GM19438 (cell line): ENCODE data around the gene ANKRD13C.

ENCODE experiments used
- ATAC-seq: cut with Tn5 transposase; IDR thresholded peaks from one replicate; pipeline ENCODE4 v1.9.1; 2021; ENCODE audit warnings: low read depth; ENCODE audit not compliant: unreplicated experiment

Gene ANKRD13C

GRCh38 chr1:70314706-70315304 is 39.7 kb downstream of the ANKRD13C start:
- no peak for ATAC-seq

- ATAC-seq, result no peak
Measured at GRCh38 chr1:70311369-70311768, 43.2 kb downstream of the ANKRD13C start.

DNA sequence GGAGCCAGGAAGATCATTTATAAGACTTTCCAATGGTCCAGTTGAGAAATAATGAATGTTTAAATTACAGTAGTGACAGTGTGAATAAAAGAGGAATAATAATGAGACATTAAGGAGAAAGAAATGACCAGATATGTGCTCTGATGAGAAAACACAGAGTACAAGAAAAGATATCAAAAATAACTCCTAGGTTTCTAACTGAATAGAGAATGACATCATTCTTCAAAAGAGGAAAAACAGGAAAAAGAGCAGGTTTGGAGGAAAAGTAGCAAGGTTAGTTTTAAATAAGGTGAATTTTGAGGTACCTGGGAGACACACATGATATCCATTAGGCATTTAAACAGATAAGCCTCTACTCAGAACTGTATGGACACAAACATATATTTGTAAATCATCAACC is 55.0 kb downstream of the ANKRD13C start:
- ATAC-seq, result no peak

- no peak for ATAC-seq
Measured at GRCh38 chr1:70295749-70296148, 58.8 kb downstream of the ANKRD13C start.

- ATAC-seq, result no peak
Measured at GRCh38 chr1:70293186-70293843, 61.2 kb downstream of the ANKRD13C start.

GRCh38 chr1:70290218-70290617 is 64.3 kb downstream of the ANKRD13C start:
- no peak for ATAC-seq

GRCh38 chr1:70288166-70288565 is 66.4 kb downstream of the ANKRD13C start:
- ATAC-seq, result no peak

DNA sequence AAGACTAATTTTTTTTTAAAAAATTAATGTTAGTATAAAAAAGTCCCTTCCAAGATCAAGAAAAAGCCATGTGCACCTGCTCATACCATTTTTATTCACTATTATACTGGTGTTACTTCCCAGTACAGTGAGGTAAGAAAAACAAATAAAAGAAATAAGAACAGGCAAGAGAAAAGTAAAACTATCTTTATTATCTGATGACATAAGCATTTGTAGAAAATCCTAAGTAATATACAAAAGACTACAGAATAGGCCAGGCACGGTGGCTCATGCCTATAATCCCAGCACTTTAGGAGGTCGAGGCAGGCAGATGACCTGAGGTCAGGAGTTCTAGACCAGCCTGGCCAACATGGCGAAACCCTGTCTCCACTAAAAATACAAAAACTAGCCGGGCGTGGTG is 68.1 kb downstream of the ANKRD13C start:
- no peak for ATAC-seq

GRCh38 chr1:70284366-70284765 is 70.2 kb downstream of the ANKRD13C start:
- no peak for ATAC-seq

DNA sequence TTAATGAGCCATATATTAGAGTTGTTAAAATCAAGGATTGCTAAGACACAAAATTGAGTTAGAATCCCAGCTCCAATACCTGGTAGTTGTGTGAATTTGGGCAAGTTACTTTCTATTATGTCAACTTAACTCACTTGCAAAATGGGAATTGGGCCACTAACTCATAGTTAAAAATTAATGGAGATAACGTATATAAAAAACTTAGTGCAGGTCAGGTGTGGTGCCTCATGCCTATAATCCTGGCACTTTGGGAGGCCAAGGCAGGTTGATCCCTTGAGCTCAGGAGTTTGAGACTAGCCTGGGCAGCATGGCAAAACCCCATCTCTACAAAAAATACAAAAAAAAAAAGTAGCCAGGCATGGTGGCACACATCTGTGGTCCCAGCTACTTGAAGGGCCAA is 75.8 kb downstream of the ANKRD13C start:
- no peak for ATAC-seq

DNA sequence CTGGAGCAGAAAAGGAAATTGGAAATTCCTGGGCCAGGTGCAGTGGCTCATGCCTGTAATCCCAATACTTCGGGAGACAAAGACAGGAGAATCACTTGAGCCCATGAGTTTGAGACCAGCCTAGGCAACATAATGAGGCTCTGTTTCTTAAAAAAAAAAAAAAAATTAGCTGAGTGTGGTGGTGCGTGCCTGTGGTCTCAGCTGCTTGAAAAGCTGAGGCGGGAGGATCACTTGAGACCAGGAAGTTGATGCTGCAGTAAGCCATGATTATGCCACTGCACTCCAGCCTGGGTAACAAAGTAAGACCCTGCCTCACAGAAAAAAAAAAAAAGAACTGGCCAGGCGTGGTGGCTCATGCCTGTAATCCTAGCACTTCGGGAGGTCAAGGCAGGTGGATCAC is 76.6 kb downstream of the ANKRD13C start:
- ATAC-seq, result no peak

DNA sequence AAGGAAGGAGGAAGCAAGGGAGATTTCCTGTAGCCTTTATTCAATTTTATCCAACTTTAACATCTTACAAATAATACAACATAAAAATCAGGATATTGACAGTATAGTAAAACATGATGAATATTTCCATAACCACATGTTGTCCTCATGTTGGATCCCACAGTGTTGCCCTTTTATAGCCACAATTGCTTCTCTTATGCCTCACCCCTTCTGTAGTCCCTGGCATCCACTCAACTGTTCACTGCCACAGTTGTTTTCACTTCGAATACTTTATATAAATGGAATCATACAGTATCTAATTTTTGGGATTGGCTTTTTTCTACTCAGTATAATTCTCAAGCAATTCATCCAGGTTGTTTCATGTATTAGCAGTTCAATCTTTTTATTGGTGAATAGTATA is 88.6 kb downstream of the ANKRD13C start:
- ATAC-seq, result no peak

DNA sequence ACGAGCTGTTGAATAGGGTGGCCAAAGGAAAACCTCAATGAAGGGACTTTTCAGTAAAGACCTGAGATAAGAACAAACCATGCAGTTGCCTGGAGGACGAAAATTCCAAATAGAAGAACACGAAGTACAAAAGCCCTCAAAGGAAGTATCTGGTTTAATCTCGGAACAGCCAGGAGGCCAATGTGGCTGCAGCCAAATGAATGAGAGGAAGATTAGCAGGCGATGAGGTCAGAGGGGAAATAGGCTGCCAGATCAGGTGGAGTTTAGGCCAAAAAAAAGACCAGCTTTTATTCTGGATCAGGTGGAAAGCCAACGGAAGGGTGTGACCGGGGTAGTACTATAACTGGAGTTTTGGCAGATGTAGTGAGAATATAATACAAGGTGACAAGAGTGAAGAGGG is 89.7 kb downstream of the ANKRD13C start:
- ATAC-seq, result no peak

DNA sequence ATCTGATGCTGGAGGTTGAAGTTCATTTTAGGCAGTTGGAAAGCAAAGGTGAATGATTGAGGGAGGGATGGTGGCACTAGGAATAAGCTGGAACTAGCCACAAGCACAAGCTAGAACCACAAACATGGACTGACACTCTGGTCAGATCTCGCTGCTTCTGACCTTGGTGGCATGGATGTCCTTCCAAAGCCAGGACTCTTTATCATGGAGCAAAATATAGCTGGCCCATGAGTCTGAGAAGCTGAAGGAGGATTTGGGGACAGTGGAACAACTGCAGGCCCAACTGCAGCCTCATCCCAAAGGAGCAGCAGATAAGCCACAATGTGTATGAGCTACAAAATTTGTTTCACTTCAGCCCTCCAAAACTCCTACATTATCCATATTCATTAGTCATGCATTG is 97.9 kb downstream of the ANKRD13C start:
- ATAC-seq, result no peak

- no peak for ATAC-seq
Measured at GRCh38 chr1:70248729-70249128, 105.8 kb downstream of the ANKRD13C start.

DNA sequence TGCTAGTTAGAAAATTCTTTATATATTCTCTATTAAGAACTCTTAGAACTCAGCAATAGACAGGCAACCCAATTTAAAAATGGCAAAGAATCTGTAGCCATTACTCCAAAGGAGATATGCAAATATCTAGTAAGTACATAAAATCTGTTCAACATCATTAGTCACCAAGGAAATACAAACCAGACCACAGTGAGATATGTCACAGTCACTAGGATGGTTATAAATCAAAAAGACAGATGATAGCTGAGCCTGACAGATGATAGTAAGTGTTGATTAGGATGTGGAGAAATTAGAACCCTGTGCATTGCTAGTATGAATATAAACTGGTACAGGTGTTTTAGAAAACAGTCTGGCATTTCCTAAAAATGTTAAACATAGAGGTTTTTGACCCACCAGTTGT is 106.8 kb downstream of the ANKRD13C start:
- ATAC-seq, result no peak

DNA sequence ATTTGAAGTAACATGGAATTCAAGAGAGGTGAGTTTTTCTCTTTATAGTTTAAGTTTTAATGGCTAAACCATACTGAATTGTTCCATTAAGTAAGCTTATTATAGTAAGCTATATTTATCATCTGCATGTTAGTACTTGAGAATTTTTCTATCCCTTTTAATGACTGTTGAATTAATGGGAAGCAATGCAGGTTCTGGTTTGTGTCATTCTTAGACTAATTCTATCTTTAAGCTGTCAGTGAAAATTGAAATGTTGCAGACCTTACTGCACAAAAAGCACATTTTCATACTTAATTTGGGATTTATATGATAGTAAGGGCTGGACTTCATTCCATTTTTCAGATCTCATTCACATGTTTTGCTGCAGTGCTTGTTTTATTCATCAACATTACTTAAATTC is 107.4 kb downstream of the ANKRD13C start:
- ATAC-seq, result no peak

DNA sequence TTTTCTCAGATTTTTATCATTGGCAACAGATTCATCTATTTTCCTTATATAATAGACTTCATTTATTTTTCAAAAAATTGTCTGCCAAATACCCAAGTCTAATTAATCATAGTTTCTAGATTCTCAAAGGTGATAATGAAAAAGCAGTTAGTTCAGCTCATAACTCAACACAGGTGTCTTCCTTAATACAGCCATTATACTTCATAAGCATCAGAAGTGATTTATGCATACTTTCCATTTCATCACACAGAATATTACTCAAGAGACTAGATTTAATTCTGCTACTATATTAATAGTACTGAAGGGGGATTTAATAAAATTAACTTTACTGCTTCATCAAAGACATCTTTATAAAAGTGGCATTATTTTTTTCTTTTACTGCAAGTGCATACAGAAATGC is 114.6 kb downstream of the ANKRD13C start:
- no peak for ATAC-seq

- no peak for ATAC-seq
Measured at GRCh38 chr1:70234733-70235132, 119.8 kb downstream of the ANKRD13C start.

GRCh38 chr1:70231475-70231874 is 123.0 kb downstream of the ANKRD13C start:
- no peak for ATAC-seq

GRCh38 chr1:70228670-70229069 is 125.9 kb downstream of the ANKRD13C start:
- ATAC-seq, result no peak

GRCh38 chr1:70227439-70227838 is 127.1 kb downstream of the ANKRD13C start:
- ATAC-seq, result no peak

DNA sequence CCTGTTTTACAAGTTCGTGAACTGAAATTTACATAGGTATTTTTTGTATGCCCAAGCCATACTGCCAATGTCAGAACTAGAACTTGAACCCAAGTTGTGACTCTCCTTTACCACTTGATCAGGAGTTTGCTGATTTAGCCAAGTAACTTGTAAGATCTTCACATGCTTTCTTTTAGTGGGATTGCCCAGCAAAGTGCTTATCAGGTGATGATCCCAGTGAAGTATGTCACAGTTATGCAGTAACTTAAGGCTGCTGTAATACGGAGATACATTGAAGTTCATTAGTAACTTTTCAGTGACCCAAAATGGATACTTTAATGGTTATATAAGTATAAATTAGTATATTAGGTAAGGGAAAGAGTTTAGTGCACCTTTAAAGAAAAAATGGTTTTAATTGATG is 129.6 kb downstream of the ANKRD13C start:
- no peak for ATAC-seq
